Right ventricle myocardium superior (tissue), 1 donor: ENCODE data around the gene BHLHE23. TPM values are rescaled to one million over a fixed set of nuclear protein-coding genes. Genes with fewer than 3 reads are reported as not detected.

Experiments
- ATAC-seq: fragments of 200-7000 bp; cut with Tn5 transposase; one replicate; pipeline ENCODE4 v1.9.1; 2020; ENCODE audit warnings: mild to moderate bottlenecking; ENCODE audit not compliant: poor library complexity
- DNase-seq: peaks from one replicate; pipeline ENCODE4 v3.0.0-alpha.2; 2020
- intact Hi-C: fragments of 100-400 bp; cut with DNase I; formaldehyde crosslinking; loops from one replicate; pipeline ENCODE4 v1.11.2; 2022
- total RNA-seq: library from RNA; stranded (reverse); fragmentation: NEBNext Ultra II Directional; extraction: Animal tissue kit (Norgen Biotek cat#: 25700); gene quantifications from one replicate; pipeline ENCODE4 v1.2.1, GENCODE V29; 2021
- donor health status: DM: no; HTN: yes; CAD: no; lungs with severe emphysema.

BHLHE23 gene
- total RNA-seq, 1 donor from 2014 or later, result not detected

DNA sequence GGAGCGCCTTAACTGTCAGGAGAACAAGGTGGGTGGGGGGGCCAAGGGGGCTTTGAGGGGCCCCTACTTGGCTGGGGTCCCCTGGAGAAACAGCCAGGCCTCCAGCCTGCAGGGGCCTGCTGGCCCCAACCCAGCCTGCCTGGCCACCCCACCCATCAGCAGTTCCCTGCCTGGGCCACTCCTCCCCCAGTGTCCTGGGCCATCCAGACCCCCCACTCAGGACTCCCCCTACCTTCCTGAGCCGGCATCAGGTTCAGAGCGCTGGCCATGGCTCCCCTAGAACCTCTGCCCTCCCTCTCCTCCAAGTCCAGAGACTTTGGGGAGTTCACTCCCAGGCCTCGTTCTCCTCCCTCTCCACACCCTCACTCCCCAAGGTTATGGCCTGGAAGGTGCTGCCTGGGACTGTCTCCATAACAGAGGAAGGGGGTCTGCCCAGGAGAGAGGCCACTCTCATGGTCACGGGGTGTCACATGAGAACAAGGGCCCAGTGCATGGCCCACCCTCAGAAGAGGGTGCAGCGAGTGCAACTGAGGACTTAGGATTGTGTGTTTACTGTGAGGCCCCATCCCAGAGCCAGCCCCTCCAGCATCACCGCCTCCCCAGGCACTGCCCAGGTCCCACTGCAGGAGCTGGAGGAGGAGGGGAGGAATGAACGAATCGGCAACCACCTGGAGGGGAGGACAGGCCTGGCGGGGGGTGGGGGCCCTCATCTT, 48.2 kb downstream of the BHLHE23 start:
- no peak for DNase-seq
- no peak for ATAC-seq
- intact Hi-C loops, result no loop called here

DNA sequence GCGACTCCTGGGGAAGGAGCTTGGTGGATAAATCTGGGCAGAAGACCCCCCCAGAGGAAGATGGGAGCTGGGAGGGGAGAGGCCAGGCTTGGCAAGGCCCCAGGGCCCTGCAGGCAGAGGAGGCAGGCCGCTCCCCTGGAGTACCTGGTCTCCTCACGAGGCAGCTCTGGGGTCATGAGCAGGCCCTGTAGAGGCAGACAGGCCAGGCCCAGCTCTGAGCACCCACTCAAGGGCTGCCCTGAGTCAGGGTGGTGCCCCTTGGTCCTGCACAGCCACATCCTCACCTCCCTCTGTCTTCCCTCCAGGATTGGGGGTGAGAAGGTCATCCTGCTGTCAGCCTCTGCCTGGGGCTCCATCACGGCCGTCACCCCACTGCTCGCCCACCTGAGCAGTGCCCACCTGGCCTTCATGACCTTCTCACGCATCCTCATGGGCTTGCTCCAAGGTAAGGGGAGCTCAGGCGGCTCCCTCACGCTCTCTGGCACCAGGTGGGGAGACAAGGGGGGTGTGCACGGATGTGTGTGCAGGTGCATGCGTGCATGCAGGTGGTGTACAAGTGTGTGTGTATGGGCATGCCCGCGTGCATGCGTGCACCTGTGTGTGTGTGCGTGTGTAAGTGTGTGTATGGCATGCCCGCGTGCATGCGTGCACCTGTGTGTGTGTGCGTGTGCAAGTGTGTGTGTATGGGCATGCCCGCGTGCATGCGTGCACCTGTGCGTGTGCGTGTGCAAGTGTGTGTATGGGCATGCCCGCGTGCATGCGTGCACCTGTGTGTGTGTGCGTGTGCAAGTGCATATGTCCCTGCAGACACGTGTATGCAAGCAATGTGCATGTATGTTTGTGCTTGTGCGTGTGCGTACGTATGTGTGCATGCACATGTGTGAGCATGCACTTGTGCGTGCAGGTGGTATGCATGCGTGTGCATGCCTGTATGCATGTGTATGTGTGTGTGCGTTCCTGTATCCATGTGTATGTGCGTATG, 49.3 kb downstream of the BHLHE23 start:
- ATAC-seq (no peak), DNase-seq (no peak)
- intact Hi-C loops, result no loop called here

DNA sequence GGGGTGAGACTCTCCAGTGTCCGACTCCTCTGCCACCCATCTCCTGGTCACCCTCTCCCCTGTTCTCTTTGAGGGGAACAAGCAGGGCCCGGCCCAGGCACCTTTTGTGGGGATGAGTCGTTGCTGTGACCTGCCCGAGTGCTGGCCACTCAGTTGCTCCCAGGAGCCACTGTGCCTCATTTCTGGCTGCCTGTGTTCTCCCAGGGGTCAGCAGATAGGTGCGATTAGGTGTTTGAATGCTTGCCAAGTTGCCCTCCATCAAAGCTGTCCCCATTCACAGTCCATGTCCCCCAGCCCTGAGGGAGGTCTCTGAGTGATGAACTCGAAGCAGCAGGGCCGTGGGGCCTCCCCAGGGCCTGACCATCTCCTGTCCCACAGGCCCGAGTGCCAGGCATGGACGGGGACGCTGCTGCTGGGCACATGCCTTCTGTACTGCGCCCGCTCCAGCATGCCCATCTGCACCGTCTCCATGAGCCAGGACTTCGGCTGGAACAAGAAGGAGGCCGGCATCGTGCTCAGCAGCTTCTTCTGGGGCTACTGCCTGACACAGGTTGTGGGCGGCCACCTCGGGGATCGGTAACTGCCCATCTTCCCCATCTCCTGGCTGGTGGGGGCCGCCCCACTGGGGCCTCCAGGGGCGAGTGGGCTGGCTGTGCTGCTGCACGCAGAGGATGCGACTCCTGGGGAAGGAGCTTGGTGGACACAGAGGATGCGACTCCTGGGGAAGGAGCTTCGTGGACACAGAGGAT, 50.2 kb downstream of the BHLHE23 start:
- intact Hi-C loops, result no loop called here

More for the DNA sequence above, 50.2 kb downstream of the BHLHE23 start:
- ATAC-seq (no peak), DNase-seq (no peak)

Other genes with a start within 250 kb of the BHLHE23 start
- 10.2 TPM for gene MRGBP, start 210.5 kb downstream of the BHLHE23 start, total RNA-seq
- 17.8 TPM for gene OGFR, start 202.1 kb downstream of the BHLHE23 start, total RNA-seq
- gene COL9A3, start 189.9 kb downstream of the BHLHE23 start, total RNA-seq, result 2.7 TPM
- 6.1 TPM for gene TCFL5, start 145.1 kb downstream of the BHLHE23 start, total RNA-seq
- 32.3 TPM for gene DIDO1, start 80.5 kb downstream of the BHLHE23 start, total RNA-seq
- gene GID8, start 68.8 kb downstream of the BHLHE23 start, total RNA-seq, result 15.5 TPM
- gene SLC17A9, start 54.3 kb downstream of the BHLHE23 start, total RNA-seq, result 0.73 TPM
- 21.1 TPM for gene YTHDF1, start 209.2 kb upstream of the BHLHE23 start, total RNA-seq
- gene BIRC7, start 228.9 kb upstream of the BHLHE23 start, total RNA-seq, result 0.22 TPM
- not detected for gene NKAIN4, start 247.5 kb upstream of the BHLHE23 start, total RNA-seq